ENCODE measurements around the gene RABGAP1. TPM values are rescaled to one million over a fixed set of nuclear protein-coding genes. Genes with fewer than 3 reads are reported as not detected.

The RABGAP1 gene
- total RNA-seq, 1 donor from 2014 or later: 93.6 TPM

GRCh38 chr9:123120131-123120530, 179.3 kb downstream of the RABGAP1 start:
- H3K4me1 Mint-ChIP-seq (ENCODE audit: low read depth): peaks cover 17% of the 10 kb centered on the region
- no peak overlapping the region for H3K27ac Mint-ChIP-seq
- no peaks in the 10 kb centered on the region for H3K27me3 Mint-ChIP-seq
- TF ChIP-seq CTCF (IDR thresholded peaks at IDR 0.05; ENCODE audit: unreplicated experiment): no peak
- DNase-seq (ENCODE audit: low spot score, unreplicated experiment): no peak
- no peaks in the 10 kb centered on the region for H3K9me3 Mint-ChIP-seq (ENCODE audit: low read depth)
- H3K36me3 Mint-ChIP-seq (ENCODE audit: insufficient read depth): peaks cover 11% of the 10 kb centered on the region
- H3K4me3 Mint-ChIP-seq (ENCODE audit: low read depth): no peak overlapping the region

GRCh38 chr9:123120953-123121352, 180.1 kb downstream of the RABGAP1 start:
- Mint-ChIP-seq H3K27me3 (no peaks in the 10 kb centered on the region), H3K27ac (no peak overlapping the region), H3K4me3 (ENCODE audit: low read depth) (no peak overlapping the region), H3K36me3 (ENCODE audit: insufficient read depth) (peaks cover 7% of the 10 kb centered on the region), H3K4me1 (ENCODE audit: low read depth) (peaks cover 21% of the 10 kb centered on the region), H3K9me3 (ENCODE audit: low read depth) (no peaks in the 10 kb centered on the region)
- TF ChIP-seq CTCF (IDR thresholded peaks at IDR 0.05; ENCODE audit: unreplicated experiment): no peak
- DNase-seq (ENCODE audit: low spot score, unreplicated experiment): no peak

- peak overlapping the region; percentile 49 for H3K27ac Mint-ChIP-seq
- H3K4me3 Mint-ChIP-seq (ENCODE audit: low read depth): no peak overlapping the region
- H3K36me3 Mint-ChIP-seq (ENCODE audit: insufficient read depth): peaks cover 7% of the 10 kb centered on the region
- no peaks in the 10 kb centered on the region for H3K9me3 Mint-ChIP-seq (ENCODE audit: low read depth)
- no peak for DNase-seq (ENCODE audit: low spot score, unreplicated experiment)
- TF ChIP-seq CTCF (IDR thresholded peaks at IDR 0.05; ENCODE audit: unreplicated experiment): no peak
- no peaks in the 10 kb centered on the region for H3K27me3 Mint-ChIP-seq
- peaks cover 25% of the 10 kb centered on the region for H3K4me1 Mint-ChIP-seq (ENCODE audit: low read depth)
Measured at GRCh38 chr9:123121457-123121856, 180.6 kb downstream of the RABGAP1 start.

- Mint-ChIP-seq H3K27me3 (no peaks in the 10 kb centered on the region), H3K36me3 (ENCODE audit: insufficient read depth) (peaks cover 11% of the 10 kb centered on the region), H3K4me1 (ENCODE audit: low read depth) (peaks cover 10% of the 10 kb centered on the region), H3K9me3 (ENCODE audit: low read depth) (no peaks in the 10 kb centered on the region), H3K4me3 (ENCODE audit: low read depth) (no peak overlapping the region), H3K27ac (no peak overlapping the region)
- no peak for DNase-seq (ENCODE audit: low spot score, unreplicated experiment)
- no peak for TF ChIP-seq CTCF (IDR thresholded peaks at IDR 0.05; ENCODE audit: unreplicated experiment)
Measured at GRCh38 chr9:123127512-123128075, 186.8 kb downstream of the RABGAP1 start.

- Mint-ChIP-seq H3K9me3 (ENCODE audit: low read depth) (no peaks in the 10 kb centered on the region), H3K36me3 (ENCODE audit: insufficient read depth) (peaks cover 9% of the 10 kb centered on the region), H3K27ac (no peak overlapping the region), H3K27me3 (no peaks in the 10 kb centered on the region), H3K4me1 (ENCODE audit: low read depth) (peaks cover 8% of the 10 kb centered on the region), H3K4me3 (ENCODE audit: low read depth) (no peak overlapping the region)
- TF ChIP-seq CTCF (IDR thresholded peaks at IDR 0.05; ENCODE audit: unreplicated experiment): no peak
- DNase-seq (ENCODE audit: low spot score, unreplicated experiment): no peak
Measured at GRCh38 chr9:123128591-123128990, 187.8 kb downstream of the RABGAP1 start.

Measured in progenitor cell of endocrine pancreas (in vitro differentiated cells).